Small intestine (tissue), 7 donors: ENCODE measurements around the gene PANK4. TPM values are rescaled to one million over a fixed set of nuclear protein-coding genes. Genes with fewer than 3 reads are reported as not detected.
A peak's percentile ranks its signal among the peaks of the same experiment; 100 is the strongest.
"Not testable (repeated sequence)": the region's sequence is repeated elsewhere in the genome, so short reads cannot be mapped to it uniquely, and the experiment has no call there.

Experiments used
- DNase-seq, 2 donors: peaks; one replicate each; pipeline versions ENCODE4 v3.0.0 to v3.0.0-alpha.2; 2013
- FAIRE-seq: peaks from 2 replicates; lab custom pipeline; 2012; peaks lifted over from hg19 to GRCh38; lab: Jason Lieb, UNC
- H3K27ac ChIP-seq, 3 donors: one replicate each; pipeline ENCODE4 v1.5.1; 2013; ENCODE audit warnings: low read length in 2 of 3, mild to moderate bottlenecking in 2 of 3, control low read depth in 1 of 3, inconsistent platforms in 1 of 3, low read depth in 1 of 3, moderate library complexity in 1 of 3
- H3K27me3 ChIP-seq, 3 donors: one replicate each; pipeline ENCODE4 v1.6.1; 2013; ENCODE audit warnings: low read length in 3 of 3, inconsistent platforms in 1 of 3; ENCODE audit not compliant: control insufficient read depth in 3 of 3, insufficient read depth in 3 of 3
- H3K36me3 ChIP-seq, 3 donors: one replicate each; pipeline ENCODE4 v1.6.1; 2013; ENCODE audit warnings: low read length in 3 of 3, inconsistent platforms in 1 of 3, low read depth in 1 of 3, mild to moderate bottlenecking in 1 of 3, moderate library complexity in 1 of 3; ENCODE audit not compliant: control insufficient read depth in 3 of 3, insufficient read depth in 2 of 3
- H3K4me1 ChIP-seq, 3 donors: one replicate each; pipeline ENCODE4 v1.6.1; 2013; ENCODE audit warnings: low read length in 2 of 3, inconsistent platforms in 1 of 3, low read depth in 1 of 3, mild to moderate bottlenecking in 1 of 3, moderate library complexity in 1 of 3; ENCODE audit not compliant: control insufficient read depth in 3 of 3, insufficient read depth in 2 of 3
- H3K4me3 ChIP-seq, 3 donors: one replicate each; pipeline ENCODE4 v1.5.1; 2013; ENCODE audit warnings: low read length in 3 of 3, control low read depth in 1 of 3, inconsistent platforms in 1 of 3, low read depth in 1 of 3, mild to moderate bottlenecking in 1 of 3, moderate library complexity in 1 of 3
- H3K9me3 ChIP-seq, 2 donors: one replicate each; pipeline ENCODE4 v1.6.1; 2013; ENCODE audit warnings: low read depth in 1 of 2, low read length in 1 of 2; ENCODE audit not compliant: control insufficient read depth in 2 of 2, insufficient read depth in 1 of 2
- WGBS, 3 donors: extraction: QIAGEN DNeasy Blood & Tissue Kit; methylation state at CpG; one replicate each; pipeline ENCODE4 v1.1.7; 2013; 5-methylcytosine and 5-hydroxymethylcytosine counted together
- polyA plus RNA-seq, 4 donors: library from polyadenylated mRNA; stranded (reverse) in 3 of 4; unstranded in 1 of 4; fragments of 200-250 nt in 3 of 4; fragments of 120-200 nt in 1 of 4; gene quantifications; one replicate each; pipeline versions ENCODE4 v1.2.1 to v1.2.3, GENCODE V29; 2013
- donor health status: healthy with polysubstance abuse.
- donor health status: control.
- donor health status: control.
- donor health status: Bipolar disorder and iron deficiency.
- donor health status: healthy.

The PANK4 gene
- polyA plus RNA-seq, 4 donors = 14.8 to 21.7 (median 18.8) TPM

DNA sequence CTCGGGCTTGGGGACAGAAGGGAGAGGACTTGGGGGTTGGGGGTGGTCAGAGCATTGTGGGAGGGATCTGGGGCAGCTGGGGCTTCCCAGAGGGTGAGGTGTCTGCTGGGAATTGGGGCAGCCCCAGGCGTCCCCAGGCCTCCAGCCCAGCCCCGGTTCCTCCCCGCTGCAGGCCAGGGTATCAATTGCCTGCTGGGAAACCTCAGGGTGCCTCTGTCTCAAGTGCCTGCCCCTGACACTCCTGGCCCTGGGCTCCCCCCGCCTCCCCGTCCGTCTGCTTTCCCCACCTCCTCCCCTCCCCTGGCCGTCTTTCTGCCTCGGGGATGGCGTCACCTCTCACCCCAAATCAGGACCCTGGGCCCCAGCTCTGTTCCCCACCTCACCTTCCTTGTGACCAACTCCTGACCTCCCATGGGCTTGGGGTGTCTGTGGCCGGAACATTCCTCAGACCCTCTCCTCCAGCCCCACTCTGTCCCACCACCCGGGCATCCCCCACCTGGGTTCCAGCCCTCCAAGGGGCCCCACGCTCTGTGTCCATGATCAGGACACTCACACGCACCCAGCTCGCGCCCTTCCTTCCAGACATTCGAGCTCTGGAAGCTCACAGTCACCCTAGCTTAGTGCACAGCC is 41.9 kb upstream of the PANK4 start:
- H3K4me3 ChIP-seq, H3K27ac ChIP-seq, FAIRE-seq, H3K27me3 ChIP-seq, DNase-seq: not testable (repeated sequence)
- Histone ChIP-seq H3K9me3 (peaks cover 0 to 30% of the 10 kb centered on the region in 2 donors), H3K4me1 (peaks cover 0 to 45% (median 2%) of the 10 kb centered on the region in 3 donors), H3K36me3 (peaks cover 2 to 29% (median 4%) of the 10 kb centered on the region in 3 donors)
- WGBS, 3 donors = 45 to 57% (median 47%) methylated on average over 4 to 12 of the region's 17 CpGs

DNA sequence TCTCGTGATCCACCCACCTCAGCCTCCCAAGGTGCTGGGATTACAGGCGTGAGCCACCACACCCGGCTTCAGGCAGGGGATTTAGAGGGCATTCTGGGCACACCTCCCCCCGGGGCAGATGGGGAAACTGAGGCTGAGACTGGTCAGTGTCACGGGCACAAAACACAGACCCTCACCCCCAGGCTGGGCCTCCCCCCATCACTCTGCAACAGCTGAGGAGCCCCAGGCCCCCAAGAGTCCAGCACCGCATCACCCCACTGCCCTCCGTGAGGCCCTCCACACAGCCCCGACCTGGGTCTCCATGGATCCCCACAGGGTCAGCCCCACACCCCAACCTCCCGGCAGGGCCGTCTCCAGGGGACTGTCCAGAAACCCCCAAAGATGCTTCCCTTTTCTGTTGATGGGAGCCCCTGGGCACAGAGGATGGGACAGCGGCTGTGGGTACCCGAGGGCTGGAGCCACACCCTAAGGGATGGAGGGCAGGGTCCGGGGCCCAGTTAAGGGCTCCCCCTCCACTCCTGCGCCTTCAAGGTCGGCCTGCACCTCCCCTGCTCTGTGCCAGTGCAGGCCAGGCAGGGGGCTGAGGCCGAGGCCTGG is 40.8 kb upstream of the PANK4 start:
- WGBS, 3 donors = 67 to 77% (median 69%) methylated on average over 14 to 16 of the region's 16 CpGs
- Histone ChIP-seq H3K36me3 (peaks cover 5 to 40% (median 8%) of the 10 kb centered on the region in 3 donors), H3K27ac (no peak overlapping the region), H3K4me3 (no peak overlapping the region), H3K9me3 (peaks cover 0 to 20% of the 10 kb centered on the region in 2 donors), H3K27me3 (no peaks in the 10 kb centered on the region), H3K4me1 (peaks cover 0 to 57% (median 2%) of the 10 kb centered on the region in 3 donors)
- no peak for FAIRE-seq
- no peak for DNase-seq

DNA sequence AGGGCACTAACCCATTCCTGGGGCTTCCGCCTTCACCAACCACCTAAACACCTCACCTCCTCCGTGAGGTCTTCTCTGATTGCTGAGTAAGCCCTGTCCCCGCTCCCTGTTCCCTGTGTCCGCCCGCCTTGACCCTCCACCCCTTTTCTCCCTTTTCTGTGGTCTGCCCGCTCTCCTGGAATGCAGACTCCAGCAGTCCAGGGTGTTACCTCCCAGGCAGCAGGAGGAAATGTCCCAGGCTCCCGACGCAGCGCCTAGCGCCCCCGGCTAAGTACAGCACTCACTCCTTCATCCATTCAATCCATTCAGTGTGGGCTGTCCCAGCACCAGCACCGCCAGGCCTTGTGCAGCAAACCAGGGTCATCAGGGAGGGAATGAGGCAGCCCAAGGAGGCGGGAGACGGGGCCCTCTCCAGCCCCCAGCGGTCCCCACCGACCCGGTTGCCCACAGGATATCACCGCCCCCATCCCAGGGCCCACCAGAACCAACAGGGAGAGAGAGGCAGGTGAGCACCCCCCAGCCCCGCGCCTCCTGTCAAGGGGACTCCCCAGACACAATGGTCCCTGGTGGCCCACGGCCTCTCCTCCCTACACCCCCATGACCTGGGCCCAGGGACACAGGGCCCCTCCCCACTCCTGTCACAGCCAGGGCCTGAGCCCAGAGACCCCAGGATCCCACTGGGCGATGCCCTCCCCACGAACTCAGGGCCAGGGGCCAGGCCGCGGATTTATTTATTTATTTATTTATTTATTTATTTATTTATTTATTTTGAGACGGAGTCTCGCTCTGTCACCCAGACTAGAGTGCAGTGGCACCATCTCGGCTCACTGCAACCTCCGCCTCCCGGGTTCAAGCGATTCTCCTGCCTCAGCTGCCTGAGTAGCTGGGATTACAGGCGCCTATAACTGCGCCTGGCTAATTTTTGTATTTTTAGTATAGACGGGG is 40.0 kb upstream of the PANK4 start:
- Histone ChIP-seq H3K27ac (peak overlapping the region in 1 of 3 donors; percentile 1), H3K9me3 (peaks cover 0 to 13% of the 10 kb centered on the region in 2 donors), H3K4me1 (peaks cover 0 to 62% (median 2%) of the 10 kb centered on the region in 3 donors), H3K27me3 (no peaks in the 10 kb centered on the region), H3K4me3 (no peak overlapping the region), H3K36me3 (peaks cover 8 to 48% (median 8%) of the 10 kb centered on the region in 3 donors)
- WGBS, 3 donors = 60 to 76% (median 74%) methylated on average over 27 to 34 of the region's 34 CpGs
- DNase-seq = no peak
- FAIRE-seq = no peak

DNA sequence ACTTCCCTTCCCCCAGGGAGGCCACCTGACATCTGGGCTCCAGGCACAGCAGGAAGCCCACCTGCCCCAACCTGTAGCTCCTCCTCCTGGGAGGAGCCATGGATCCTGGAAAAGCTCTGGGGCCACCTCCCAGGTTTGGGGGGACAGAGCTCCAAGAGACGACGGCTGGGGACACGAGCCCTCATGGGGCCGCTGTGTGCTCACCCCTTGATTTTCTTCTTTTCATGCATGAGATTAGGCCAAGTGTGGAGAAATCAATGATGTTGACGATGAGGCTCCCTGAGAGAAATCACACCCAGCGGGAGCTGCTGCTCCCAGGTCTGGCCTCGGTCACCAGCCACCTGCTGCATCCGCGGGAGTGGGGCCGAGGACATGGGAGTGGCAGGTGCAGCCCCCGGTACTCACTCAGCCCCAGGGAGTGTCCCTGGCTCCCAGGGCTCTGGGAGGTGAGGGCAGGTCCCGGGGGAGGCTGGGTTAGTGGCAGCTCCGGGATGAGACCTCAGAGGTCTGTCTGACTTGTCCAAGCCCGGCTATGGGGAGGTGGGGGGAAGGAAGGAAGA is 38.5 kb upstream of the PANK4 start:
- Histone ChIP-seq H3K27me3 (no peaks in the 10 kb centered on the region), H3K27ac (peak overlapping the region in 2 of 3 donors; percentile 0 to 92), H3K4me3 (no peak overlapping the region), H3K9me3 (no peaks in the 10 kb centered on the region), H3K36me3 (peaks cover 8 to 58% (median 11%) of the 10 kb centered on the region in 3 donors), H3K4me1 (peaks cover 0 to 73% (median 0%) of the 10 kb centered on the region in 3 donors)
- 19 to 44% (median 27%) methylated on average over 14 of the region's 14 CpGs for WGBS, 3 donors
- FAIRE-seq = no peak
- peak; percentile 85 to 89 for DNase-seq

DNA sequence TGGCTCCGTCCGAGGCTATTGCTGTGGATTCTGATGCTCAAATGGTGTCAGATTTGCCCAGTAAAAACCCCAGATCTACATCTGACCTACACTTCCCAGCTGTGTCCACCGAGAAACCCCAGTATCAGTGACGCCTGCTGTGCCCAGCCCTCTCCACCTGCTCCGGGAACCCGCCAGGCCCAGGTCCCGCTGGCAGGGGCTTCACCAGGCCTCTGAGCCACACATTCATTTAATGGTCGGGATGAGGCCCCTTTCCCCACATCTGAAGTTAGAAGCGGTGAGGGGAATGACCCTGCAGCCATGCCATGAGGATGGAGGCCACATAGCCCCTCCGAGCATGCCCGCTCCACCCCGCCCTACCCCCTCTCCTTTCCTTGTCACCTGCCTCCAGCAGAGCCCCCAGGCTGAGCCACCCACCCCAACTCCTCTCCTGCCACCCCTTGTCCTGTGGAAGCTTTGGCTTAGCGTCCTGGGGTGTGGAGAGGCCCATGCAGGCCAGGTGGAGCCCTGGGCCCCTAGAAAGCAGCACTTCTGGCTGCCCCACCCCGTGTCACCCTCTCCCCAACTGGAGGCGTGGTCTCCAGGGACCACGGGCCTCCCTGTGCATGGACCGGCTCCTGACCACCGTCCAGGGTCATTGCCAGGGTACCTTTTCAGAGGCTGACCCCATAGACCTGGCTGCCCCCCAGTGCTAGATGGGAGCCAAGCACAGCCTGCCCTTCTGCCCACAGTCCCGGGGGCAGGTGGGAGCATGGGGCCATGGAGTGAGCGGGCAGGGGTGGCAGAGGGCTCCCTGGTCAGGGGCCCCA is 37.8 kb upstream of the PANK4 start:
- H3K9me3 ChIP-seq = no peaks in the 10 kb centered on the region
- WGBS, 3 donors = 61 to 76% (median 75%) methylated on average over 16 to 20 of the region's 20 CpGs
- H3K36me3 ChIP-seq = peaks cover 8 to 65% (median 15%) of the 10 kb centered on the region in 3 donors
- no peaks in the 10 kb centered on the region for H3K27me3 ChIP-seq
- DNase-seq (no peak), FAIRE-seq (no peak)
- peaks cover 0 to 80% (median under 1%) of the 10 kb centered on the region in 3 donors for H3K4me1 ChIP-seq
- H3K4me3 ChIP-seq = no peak overlapping the region
- peak overlapping the region in 1 of 3 donors; percentile 92 for H3K27ac ChIP-seq

DNA sequence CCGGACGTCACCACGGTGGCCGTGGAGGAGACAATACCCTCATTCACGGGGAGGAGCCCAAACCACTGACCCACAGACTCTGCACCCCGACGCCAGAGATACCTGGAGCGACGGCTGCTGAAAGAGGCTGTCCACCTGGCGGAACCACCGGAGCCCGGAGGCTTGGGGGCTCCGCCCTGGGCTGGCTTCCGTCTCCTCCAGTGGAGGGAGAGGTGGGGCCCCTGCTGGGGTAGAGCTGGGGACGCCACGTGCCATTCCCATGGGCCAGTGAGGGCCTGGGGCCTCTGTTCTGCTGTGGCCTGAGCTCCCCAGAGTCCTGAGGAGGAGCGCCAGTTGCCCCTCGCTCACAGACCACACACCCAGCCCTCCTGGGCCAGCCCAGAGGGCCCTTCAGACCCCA is 36.8 kb upstream of the PANK4 start:
- H3K36me3 ChIP-seq = peaks cover 8 to 72% (median 16%) of the 10 kb centered on the region in 3 donors
- 83 to 90% (median 83%) methylated on average over 16 to 18 of the region's 18 CpGs for WGBS, 3 donors
- no peaks in the 10 kb centered on the region for H3K27me3 ChIP-seq
- H3K4me3 ChIP-seq = no peak overlapping the region
- peaks cover 0 to 90% (median 3%) of the 10 kb centered on the region in 3 donors for H3K4me1 ChIP-seq
- DNase-seq (peak in 1 of 2 donors; percentile 67), FAIRE-seq (no peak)
- no peaks in the 10 kb centered on the region for H3K9me3 ChIP-seq
- H3K27ac ChIP-seq = peak overlapping the region in 1 of 3 donors; percentile 92

DNA sequence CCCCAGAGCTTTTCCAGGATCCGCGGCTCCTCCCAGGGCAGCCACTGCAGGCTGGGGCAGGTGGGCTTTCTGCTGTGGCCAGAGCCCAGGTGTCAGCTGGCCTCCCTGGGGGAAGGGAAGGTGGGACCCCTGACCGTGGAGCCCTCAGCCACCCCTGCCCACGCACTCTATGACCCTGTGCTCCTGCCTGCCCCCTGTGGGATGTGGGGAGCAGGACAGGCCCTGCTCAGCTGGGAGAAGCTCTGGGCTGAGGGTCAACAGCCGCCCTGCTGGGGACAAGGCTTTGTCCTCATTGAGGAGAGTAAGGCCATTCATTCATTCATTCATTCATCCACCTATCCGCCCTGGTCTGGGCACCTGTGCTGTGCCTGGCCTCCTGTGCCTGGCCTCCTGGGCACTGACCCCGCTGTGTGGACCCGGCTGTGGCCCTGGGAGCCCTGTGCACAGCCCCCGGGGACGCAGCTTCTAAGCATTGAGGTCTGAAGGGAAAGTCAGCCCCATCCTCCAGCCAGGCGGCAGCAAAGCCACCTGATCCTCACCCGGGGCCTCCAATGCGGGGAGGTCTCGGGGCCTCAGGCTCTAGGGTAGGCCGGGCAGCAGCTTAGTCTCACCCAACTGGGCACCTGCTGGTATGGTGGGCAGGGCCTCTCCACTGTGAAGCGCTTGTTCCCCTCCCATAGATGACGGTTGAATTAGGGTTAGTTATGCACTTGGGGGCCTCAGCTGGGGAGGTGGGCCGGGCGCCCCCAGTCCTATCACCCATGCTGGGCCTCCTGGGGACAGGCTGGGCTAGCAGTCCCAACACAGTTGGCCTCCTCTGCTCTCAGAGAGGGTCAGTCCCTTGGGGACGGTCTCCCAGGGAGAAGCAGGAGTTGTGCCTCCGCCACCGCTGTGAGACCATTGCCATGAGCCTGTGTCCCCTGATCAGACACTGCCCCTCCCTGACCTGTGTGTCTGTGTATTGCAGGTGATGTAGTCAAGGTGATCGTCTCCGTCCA is 35.8 kb upstream of the PANK4 start:
- DNase-seq (no peak), FAIRE-seq (no peak)
- no peaks in the 10 kb centered on the region for H3K27me3 ChIP-seq
- H3K27ac ChIP-seq = peak overlapping the region in 1 of 3 donors; percentile 92
- H3K4me1 ChIP-seq = peaks cover 0 to 94% (median 5%) of the 10 kb centered on the region in 3 donors
- H3K36me3 ChIP-seq = peaks cover 8 to 76% (median 16%) of the 10 kb centered on the region in 3 donors
- 83 to 91% (median 87%) methylated on average over 23 to 24 of the region's 24 CpGs for WGBS, 3 donors
- no peak overlapping the region for H3K4me3 ChIP-seq
- no peaks in the 10 kb centered on the region for H3K9me3 ChIP-seq
